GM19438 (cell line): Measurements from ENCODE around the gene TRIO.

Experiments
- ATAC-seq: cut with Tn5 transposase; IDR thresholded peaks from one replicate; pipeline ENCODE4 v1.9.1; 2021; ENCODE audit warnings: low read depth; ENCODE audit not compliant: unreplicated experiment

TRIO gene

DNA sequence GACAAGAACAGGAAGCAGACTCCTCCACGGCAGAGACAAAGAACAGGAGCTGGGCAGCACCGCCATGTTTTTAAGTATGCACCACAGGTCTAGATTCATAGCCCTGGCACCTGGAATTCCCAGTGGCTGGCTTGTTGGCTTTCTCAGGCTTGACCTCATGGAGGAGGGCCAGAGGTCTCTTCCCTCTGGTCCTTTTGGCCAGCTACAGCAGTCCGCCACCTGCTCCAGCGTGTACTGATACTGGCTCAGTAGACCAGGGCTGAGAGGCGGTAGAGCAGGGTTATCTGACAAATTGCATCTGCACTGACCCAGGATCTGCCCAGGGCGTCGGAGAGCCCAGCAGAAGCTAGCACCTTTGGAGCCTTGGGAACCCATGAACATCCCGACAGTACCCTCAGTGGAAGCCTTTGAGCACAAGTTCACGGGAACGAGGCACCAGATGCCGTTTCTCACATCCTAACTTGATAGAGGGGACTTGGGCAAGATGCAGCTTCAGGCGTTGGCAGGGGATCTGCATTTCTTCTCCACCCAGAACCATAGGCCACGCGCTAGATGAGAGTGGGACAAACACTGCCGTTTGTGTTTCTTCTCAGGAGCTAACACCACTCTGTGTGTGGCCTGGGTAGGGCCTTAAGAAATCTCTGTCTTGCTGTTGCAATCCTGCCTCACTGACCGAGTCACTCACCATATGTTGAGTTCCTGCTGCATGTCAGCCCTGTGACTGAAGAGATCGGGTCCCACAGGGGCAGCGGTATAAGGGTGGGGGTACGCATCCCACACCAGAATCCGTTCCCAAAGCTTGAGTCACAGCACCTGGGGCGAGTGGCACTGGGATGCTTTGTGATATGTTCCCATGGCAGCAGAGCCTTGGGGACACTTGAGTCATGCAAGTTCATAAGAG lies 348.1 kb downstream of the TRIO start:
- ATAC-seq = no peak

DNA sequence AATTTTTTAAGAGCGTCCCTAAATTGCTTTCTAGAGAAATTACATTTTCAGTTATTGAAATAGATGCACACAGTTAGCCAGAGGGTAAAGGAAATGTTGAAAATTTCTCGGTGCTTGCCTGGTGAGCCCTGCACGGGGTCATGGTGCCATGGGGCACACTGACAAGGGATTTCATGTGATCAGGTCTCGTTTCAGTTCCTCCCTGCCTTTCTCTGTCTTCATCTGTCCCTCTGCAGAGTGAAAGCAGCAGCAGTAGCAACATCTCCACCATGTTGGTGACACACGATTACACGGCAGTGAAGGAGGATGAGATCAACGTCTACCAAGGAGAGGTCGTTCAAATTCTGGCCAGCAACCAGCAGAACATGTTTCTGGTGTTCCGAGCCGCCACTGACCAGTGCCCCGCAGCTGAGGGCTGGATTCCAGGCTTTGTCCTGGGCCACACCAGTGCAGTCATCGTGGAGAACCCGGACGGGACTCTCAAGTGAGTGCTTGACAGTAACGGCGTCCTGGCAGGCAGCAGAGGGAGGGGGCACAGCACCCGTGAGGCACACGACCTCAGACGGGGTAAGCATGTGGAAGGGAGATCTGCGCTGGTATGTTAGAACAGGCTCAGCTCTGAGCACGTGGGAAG lies 349.3 kb downstream of the TRIO start:
- no peak for ATAC-seq

DNA sequence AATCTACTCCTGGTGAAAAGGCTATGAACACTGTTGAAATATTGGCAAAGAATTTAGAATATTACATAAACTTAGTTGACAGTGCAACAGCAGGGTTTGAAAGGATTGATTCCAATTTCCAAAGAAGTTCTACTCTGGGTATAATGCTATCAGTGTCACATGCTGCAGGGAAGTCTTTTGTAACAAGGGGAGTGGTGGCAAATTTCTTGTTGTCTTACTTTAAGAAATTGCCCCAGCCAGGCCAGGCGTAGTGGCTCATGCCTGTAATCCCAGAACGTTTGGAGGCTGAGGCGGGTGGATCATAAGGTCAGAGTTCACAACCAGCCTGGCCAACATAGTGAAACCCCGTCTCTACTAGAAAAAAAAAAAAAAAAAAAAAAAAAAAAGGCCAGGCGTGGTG lies 352.2 kb downstream of the TRIO start:
- ATAC-seq = no peak

DNA sequence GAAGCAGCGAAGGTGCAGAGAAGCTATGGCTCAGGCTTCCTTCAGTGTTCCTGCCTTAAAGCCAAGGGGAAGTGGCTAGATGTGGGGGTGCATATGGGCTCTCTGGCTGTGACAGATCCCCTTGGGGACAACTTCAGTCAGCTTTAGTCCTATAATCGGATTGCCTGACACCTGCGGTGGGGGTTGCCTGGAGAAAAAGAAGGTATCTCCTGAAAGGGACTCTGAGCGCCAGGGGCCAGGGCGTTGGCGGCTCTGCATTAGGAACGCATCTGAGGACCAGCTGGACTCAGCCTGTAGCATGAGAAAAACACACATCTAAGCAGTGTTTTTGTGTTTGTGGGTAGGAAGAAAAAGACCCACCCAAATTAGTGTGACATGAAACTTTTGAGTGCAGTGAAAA lies 354.2 kb downstream of the TRIO start:
- no peak for ATAC-seq

DNA sequence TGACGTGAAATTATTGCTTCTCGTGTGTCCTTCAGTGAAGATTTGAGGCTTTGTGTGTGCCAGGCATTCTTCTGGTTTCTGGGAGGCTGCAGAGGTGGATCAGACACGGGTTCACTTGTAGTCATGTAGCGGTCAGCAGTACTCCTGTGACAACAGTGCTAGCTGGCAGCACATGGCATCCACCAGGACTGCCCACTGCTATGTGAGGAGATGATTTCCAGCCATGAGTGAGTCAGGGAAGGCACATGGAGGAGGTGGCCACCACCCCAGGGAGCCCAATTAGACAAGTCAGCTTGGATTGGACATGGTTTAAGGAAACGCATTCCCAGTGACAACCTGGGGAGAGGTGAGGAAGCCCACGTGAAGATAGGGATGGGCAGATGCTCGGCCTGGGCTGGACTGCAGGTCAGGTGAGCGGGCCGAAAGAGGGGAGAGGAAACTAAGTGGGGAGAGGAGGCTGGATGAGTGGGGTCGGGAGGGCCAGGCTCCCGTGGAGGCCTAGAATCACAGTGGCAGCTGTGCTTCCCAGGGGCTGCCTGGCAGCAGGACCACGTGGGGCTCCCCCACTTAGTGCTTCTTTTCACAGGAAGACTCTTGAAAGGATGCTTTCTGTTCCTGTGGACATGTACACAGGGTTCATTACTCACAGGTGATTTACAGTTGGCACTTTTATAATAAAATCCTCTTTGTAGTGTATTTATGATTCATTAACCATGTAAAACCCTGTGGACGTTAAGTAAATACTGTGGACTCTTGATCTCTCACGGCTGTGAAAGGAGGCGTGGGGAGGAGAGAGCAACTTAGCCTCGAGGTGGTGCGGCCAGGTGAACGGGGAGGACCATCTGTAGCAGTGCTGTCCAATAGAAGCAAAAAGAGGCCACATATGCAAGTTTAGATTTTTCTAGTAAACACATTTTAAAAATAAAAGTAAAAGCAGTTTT lies 358.5 kb downstream of the TRIO start:
- no peak for ATAC-seq

DNA sequence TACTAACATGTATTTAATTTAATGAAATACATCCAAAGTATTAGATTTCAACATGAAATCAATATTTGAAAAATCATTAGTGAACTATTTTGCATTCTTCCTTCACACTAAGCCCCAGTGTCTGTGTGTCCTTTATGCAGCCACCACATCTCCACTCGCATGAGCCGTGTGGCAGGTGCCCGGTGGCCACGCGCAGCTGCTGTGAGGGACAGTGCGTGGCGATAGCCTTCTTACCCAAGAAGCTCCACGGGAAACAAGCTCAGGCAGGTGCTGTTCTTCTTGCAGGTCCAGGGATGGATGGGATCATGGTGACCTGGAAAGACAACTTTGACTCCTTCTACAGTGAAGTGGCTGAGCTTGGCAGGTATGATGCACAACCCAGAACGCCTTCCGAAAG lies 359.1 kb downstream of the TRIO start:
- no peak for ATAC-seq

DNA sequence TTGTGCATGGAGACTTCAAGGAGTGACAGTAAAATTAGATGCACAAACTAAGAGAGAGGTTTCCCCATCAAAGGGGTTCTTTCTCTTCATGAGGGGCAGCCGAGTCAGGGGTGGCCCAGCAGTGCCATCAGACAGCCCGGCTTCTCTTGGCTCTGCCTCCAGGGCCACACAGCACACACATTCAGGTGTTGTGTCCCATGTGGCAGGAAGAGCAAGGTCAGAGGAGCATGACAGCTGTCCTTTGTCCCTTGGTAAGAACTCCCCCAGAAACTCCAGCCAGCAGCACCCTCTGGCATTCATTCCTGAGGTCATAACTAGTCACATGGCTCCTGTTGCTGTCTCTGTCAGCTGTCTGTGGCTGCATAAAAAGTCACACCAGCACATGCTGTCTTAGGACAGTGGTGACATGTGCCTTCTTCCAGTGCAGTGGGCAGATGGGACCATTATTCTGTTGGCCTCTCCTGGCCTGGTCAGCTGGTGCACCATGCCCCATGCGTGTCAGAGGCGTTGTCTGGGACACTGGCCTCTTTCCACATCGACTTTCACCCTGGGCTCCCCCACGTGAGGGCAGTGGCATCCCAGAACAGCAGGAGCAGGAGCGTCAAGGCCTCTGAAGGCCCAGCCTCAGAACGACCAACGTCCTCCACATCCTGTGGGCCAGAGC lies 360.0 kb downstream of the TRIO start:
- no peak for ATAC-seq

DNA sequence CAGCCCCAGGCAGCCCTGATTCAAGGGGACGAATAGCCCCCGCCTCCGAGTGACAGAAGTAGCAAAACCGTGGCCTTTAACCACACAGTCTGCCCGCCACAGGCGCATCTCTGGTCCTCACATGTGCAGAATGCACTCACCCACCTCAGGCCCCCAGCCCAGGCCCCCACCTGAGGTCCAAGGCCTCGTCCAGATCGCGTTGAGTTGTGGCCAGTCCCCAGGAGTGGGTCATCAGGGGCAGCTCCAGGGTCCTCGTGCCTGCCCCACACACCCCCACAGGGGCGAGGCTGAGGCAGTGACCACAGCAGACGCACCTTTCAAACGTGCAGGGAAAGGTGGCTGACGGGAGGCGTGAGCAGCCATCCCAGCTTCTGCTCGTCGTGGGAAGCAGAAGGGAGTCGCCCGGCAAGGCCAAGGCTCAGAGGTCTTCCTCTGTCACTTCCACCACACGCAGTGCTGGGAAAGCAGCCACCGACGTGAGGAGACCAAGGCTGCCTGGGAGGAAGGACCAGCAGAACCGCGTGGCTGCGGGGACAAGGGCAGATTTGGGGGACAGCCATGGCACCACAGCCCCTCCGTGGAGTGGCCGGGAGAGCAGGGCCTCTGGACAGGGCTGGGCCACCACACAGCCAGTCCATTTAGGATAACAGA lies 360.7 kb downstream of the TRIO start:
- no peak for ATAC-seq

DNA sequence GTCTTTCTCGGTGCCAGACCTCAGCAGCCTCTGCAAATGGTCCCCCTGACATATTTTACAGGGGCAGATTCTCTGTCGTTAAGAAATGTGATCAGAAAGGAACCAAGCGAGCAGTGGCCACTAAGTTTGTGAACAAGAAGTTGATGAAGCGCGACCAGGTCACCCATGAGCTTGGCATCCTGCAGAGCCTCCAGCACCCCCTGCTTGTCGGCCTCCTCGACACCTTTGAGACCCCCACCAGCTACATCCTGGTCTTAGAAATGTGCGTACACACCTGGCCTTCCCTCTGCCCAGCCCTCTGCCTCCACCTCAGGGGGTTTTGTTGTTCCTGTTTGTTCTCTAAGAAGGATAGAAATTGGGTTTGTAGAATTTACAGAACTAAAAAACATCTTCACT lies 361.2 kb downstream of the TRIO start:
- ATAC-seq = no peak

DNA sequence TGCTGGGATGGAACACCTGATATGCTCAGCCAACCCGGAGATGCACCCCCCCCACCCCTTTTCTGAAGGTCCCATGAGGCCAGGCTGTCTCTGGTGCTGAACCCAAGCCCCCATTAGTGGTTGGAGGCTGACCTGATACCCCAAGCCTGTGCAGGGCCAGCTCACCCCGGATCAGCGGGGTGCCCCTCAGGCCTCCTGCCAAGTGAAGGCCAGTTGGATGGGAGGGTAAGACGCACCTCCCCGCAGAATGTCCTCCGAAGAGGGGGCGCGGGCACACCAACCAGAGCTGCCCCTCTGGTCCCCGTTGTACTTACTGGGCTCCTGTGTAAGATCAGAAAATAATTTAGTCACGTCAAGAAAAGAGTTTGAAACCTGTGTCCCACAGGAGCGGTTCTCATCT lies 361.7 kb downstream of the TRIO start:
- ATAC-seq = no peak

DNA sequence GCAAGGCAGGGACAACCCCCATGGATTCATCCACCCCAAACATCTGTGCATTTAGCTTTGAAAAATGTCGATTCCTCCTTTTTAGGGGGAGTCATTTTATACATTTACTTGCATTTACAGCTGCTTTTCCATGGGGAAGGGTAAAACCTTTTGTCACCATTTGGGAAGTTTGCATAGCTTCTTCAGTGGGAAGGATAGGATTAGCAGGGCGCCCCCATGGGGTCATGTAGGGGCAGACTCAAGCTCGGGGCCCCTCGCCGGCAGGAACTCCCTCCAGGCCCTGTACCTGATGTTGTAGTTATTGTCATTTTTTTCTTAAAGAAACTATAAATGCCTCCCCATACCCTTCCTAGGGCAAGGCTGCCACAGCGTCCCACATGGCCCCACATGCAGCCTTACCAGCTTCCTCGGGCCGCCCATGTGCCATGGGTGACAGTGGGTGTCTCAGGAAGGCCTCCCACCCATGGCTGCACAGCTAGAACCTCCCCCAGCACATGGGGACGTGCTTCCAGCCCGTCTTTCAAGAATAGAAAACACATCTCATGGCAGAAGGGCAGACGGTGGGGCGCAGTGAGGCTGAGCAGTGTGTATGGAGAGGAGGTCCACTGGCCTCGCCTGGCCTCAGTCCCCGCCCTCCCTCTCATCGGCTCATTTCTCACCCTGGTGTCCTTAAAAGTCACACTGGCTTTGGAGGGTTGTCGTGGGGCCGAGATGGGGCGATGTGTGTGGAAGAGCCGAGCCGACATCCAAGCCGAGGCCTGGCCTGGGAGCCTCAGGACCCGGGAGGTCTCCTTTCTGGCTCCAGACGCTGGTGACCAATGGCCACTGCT lies 362.4 kb downstream of the TRIO start:
- no peak for ATAC-seq

DNA sequence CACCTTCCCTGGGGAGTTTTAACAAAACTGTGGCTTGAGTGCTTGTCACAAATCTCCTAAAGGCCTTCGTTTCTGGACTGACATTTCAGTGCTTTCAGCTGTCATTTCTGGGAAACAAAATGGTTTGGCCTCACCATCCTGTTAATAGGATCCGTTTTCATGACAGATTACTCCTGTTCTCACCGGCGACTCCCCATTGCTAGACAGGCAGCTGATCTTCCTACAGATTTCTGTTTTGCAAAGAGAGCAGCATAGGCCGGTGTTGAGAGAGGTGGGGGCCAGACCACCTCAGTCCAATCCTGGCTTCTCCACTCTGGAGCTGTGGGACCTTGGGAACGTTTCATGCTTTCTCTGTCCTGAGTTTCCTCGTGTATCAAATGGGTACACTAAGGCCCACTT lies 363.0 kb downstream of the TRIO start:
- ATAC-seq = no peak

DNA sequence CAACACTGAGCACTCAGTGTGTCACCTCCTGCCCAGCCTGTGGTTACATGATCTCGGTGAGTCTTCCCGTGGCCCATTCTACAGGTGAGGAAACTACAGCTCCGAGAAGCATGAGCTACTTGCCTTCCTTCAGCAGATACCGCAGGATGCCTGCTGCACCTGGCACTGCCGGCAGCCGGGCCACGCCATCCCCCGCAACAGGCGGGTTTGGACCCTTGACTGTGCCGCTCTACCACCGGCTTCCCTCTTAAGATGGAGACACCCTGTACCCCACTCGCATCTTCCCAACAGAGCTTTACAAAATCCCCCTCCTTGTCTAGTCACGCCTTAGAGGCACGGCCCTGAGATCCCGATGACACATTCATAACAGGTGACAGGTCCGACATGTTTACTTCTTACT lies 363.5 kb downstream of the TRIO start:
- ATAC-seq = no peak

DNA sequence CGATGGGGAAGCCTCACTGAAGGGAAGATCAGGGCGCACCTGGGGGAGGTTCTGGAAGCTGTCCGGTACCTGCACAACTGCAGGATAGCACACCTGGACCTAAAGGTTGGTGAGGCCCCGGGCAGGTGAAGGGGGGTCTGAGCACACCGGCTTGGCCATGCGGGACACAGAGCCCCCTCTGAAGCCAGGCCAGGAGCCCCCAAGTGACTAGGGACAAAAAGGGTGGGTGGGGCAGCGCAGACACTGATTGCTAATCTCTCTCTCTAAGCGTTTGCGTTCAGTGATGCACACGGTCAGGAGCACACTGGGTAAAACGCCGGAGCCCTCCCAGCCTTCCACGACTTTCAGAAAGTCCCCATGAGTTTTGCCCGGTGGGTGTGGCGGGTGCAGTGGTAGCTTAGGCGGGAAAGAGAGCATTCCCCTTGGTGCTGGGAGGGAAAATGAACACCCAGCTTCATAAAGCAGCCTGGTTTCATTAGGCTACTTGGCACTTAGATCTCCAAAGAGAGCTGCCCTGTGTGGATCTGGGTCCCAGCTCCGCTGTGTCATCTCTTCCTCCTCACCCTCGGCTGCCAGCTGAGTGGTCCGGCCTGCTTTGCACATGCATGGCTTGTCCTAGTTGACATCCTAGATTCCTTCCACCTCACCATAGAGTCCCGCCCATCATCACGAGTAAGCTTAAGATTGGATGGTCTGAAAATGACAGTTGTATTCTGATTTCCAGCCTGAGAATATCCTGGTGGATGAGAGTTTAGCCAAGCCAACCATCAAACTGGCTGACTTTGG lies 364.2 kb downstream of the TRIO start:
- no peak for ATAC-seq

DNA sequence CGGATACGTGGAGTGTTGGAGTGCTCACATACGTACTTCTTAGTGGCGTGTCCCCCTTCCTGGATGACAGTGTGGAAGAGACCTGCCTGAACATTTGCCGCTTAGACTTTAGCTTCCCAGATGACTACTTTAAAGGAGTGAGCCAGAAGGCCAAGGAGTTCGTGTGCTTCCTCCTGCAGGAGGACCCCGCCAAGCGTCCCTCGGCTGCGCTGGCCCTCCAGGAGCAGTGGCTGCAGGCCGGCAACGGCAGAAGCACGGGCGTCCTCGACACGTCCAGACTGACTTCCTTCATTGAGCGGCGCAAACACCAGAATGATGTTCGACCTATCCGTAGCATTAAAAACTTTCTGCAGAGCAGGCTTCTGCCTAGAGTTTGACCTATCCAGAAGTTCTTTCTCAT lies 364.9 kb downstream of the TRIO start:
- ATAC-seq = no peak

DNA sequence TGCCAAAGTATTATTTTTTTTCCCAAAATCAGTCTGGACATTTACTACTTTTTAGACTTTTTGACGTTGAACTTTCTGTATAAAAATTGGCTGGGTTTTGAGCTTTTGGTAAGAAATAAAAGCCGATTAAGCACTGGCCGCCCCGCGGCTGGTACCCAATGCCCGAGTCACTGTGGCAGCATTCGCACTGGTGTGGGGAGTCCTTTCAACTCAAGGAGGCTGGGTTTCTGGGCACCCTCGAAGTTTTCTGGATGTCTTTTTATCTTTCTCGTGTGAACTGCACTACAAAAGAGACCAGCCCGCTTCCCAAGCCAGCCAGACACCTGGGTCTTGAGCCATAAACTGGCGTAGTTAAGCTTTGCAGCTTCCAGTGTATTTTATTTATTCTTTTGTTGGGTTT lies 366.4 kb downstream of the TRIO start:
- no peak for ATAC-seq

DNA sequence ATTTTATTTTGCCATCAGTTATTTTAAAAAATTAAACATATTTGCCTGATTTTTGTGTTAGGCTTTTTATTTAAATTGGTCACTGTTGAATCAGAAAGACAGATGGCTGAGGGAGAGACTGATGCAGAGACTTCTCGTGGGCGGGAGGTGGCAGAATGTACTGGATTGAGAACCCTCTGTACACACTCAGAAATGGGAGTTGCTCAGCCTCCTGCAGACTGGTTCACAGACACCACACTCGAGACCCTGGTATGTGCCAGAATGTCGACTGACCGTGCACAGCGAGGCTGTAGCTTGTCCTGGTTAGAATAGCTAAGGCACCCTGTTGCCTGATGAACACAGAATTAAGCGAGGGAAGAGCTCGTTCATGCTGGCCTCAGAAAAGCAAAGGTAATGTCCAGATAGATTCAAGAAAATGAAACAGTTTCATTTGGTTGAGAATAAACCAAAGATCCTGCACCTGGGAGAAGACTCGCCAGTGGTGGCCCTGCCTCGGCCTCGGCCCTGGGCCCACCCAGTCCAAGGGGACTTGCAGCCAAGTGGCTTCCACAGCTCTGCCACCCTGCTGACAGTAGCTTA lies 367.1 kb downstream of the TRIO start:
- ATAC-seq = no peak

DNA sequence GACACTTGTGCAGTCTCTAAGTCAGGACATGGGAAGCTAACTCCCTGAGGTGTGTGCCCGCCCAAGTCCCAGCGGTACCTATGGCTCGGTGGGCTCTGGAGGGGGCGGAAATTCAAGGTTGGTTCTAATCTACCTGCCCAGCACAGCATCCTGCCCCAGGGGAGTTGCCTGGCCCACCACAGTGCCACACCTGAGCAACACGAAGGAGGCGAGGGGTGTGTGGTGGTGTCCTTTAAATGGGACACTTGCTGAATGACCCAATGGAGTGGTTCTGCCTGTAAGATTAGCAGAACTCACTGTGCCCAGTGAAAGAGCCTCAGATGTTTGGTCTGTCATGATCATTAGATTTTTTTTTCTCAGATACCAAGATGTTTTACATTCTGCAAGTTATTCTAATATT lies 367.7 kb downstream of the TRIO start:
- ATAC-seq = no peak
